Adipocyte (in vitro differentiated cells): ENCODE data around the gene DTD2.
"Not testable (repeated sequence)": the region's sequence is repeated elsewhere in the genome, so short reads cannot be mapped to it uniquely, and the experiment has no call there.

ENCODE experiments used
- DNase-seq: peaks from one replicate; pipeline ENCODE4 v3.0.0-alpha.2; 2015; ENCODE audit warnings: low read depth
- H3K27me3 ChIP-seq: replicated peaks from 2 replicates; pipeline ENCODE4 v1.7.0; 2013; ENCODE audit warnings: mild to moderate bottlenecking, low read length, moderate library complexity; ENCODE audit not compliant: control insufficient read depth, insufficient read depth
- H3K36me3 ChIP-seq: 2 replicates; pipeline ENCODE4 v1.7.0; 2013; ENCODE audit warnings: low read length, mild to moderate bottlenecking, moderate library complexity; ENCODE audit not compliant: control insufficient read depth, insufficient read depth, severe bottlenecking
- H3K4me1 ChIP-seq: 2 replicates; pipeline ENCODE4 v1.7.0; 2013; ENCODE audit warnings: mild to moderate bottlenecking, low read length, moderate library complexity; ENCODE audit not compliant: control insufficient read depth, insufficient read depth
- H3K4me3 ChIP-seq: 2 replicates; pipeline ENCODE4 v1.7.0; 2013; ENCODE audit warnings: mild to moderate bottlenecking, low read length, moderate library complexity
- H3K9ac ChIP-seq: 2 replicates; pipeline ENCODE4 v1.7.0; 2013; ENCODE audit warnings: mild to moderate bottlenecking, low read length, moderate library complexity
- H3K9me3 ChIP-seq: 2 replicates; pipeline ENCODE4 v1.7.0; 2013; ENCODE audit warnings: mild to moderate bottlenecking, low read length, moderate library complexity; ENCODE audit not compliant: control insufficient read depth

The DTD2 gene

GRCh38 chr14:31476131-31476866 is 19.0 kb upstream of the DTD2 start:
- DNase-seq: peak; percentile 40
- no peaks in the 10 kb centered on the region for H3K9me3 ChIP-seq
- H3K4me1 ChIP-seq: peaks cover 9% of the 10 kb centered on the region
- H3K36me3 ChIP-seq: no peaks in the 10 kb centered on the region
- H3K27me3 ChIP-seq: no peaks in the 10 kb centered on the region
- H3K4me3 ChIP-seq: no peak overlapping the region
- no peak overlapping the region for H3K9ac ChIP-seq

GRCh38 chr14:31466554-31466953 is 9.2 kb upstream of the DTD2 start:
- peaks cover 25% of the 10 kb centered on the region for H3K4me1 ChIP-seq
- no peaks in the 10 kb centered on the region for H3K36me3 ChIP-seq
- no peaks in the 10 kb centered on the region for H3K27me3 ChIP-seq
- H3K9ac ChIP-seq: no peak overlapping the region
- no peaks in the 10 kb centered on the region for H3K9me3 ChIP-seq
- H3K4me3 ChIP-seq: no peak overlapping the region
- DNase-seq: no peak

- H3K9me3 ChIP-seq: no peaks in the 10 kb centered on the region
- peaks cover 25% of the 10 kb centered on the region for H3K4me1 ChIP-seq
- peak; percentile 95 for DNase-seq
- no peak overlapping the region for H3K4me3 ChIP-seq
- no peaks in the 10 kb centered on the region for H3K27me3 ChIP-seq
- H3K9ac ChIP-seq: peak overlapping the region; percentile 59
- H3K36me3 ChIP-seq: no peaks in the 10 kb centered on the region
These were observed 7.8 kb upstream of the DTD2 start for GRCh38 chr14:31465111-31465510.

GRCh38 chr14:31462450-31462849 is 5.1 kb upstream of the DTD2 start:
- not testable (repeated sequence) for H3K9ac ChIP-seq, H3K9me3 ChIP-seq, H3K4me3 ChIP-seq, H3K27me3 ChIP-seq, DNase-seq, H3K36me3 ChIP-seq
- H3K4me1 ChIP-seq: peaks cover 37% of the 10 kb centered on the region

GRCh38 chr14:31461545-31461944 is 4.2 kb upstream of the DTD2 start:
- no peak overlapping the region for H3K4me3 ChIP-seq
- no peaks in the 10 kb centered on the region for H3K9me3 ChIP-seq
- H3K4me1 ChIP-seq: peaks cover 33% of the 10 kb centered on the region
- H3K9ac ChIP-seq: no peak overlapping the region
- H3K27me3 ChIP-seq: no peaks in the 10 kb centered on the region
- H3K36me3 ChIP-seq: no peaks in the 10 kb centered on the region
- DNase-seq: no peak

- H3K9me3 ChIP-seq: no peaks in the 10 kb centered on the region
- no peaks in the 10 kb centered on the region for H3K27me3 ChIP-seq
- H3K36me3 ChIP-seq: no peaks in the 10 kb centered on the region
- peak overlapping the region; percentile 89 for H3K4me3 ChIP-seq
- peaks cover 29% of the 10 kb centered on the region for H3K4me1 ChIP-seq
- peak; percentile 46 for DNase-seq
- peak overlapping the region; percentile 99 for H3K9ac ChIP-seq
These were observed 656 bp upstream of the DTD2 start for GRCh38 chr14:31457665-31458659.

- Histone ChIP-seq H3K9me3 (no peaks in the 10 kb centered on the region), H3K27me3 (no peaks in the 10 kb centered on the region), H3K9ac (peak overlapping the region; percentile 63), H3K36me3 (peaks cover 48% of the 10 kb centered on the region), H3K4me3 (no peak overlapping the region), H3K4me1 (peaks cover 28% of the 10 kb centered on the region)
- peak; percentile 78 for DNase-seq
These were observed 7.2 kb downstream of the DTD2 start for GRCh38 chr14:31449971-31450610.

- H3K4me3 ChIP-seq: no peak overlapping the region
These were observed 8.2 kb downstream of the DTD2 start for GRCh38 chr14:31449136-31449535.

GRCh38 chr14:31445703-31446102 is 11.6 kb downstream of the DTD2 start:
- no peak overlapping the region for H3K4me3 ChIP-seq
- H3K9ac ChIP-seq: no peak overlapping the region
- no peak for DNase-seq
- H3K9me3 ChIP-seq: no peaks in the 10 kb centered on the region
- H3K36me3 ChIP-seq: peaks cover 29% of the 10 kb centered on the region
- no peaks in the 10 kb centered on the region for H3K27me3 ChIP-seq
- peaks cover 26% of the 10 kb centered on the region for H3K4me1 ChIP-seq

More at GRCh38 chr14:31449136-31449535, 8.2 kb downstream of the DTD2 start:
- H3K4me1 ChIP-seq: peaks cover 19% of the 10 kb centered on the region
- DNase-seq: no peak
- H3K9me3 ChIP-seq: no peaks in the 10 kb centered on the region
- H3K9ac ChIP-seq: peak overlapping the region; percentile 63
- H3K27me3 ChIP-seq: no peaks in the 10 kb centered on the region
- H3K36me3 ChIP-seq: peaks cover 48% of the 10 kb centered on the region

GRCh38 chr14:31442284-31442683 is 15.0 kb downstream of the DTD2 start:
- H3K9me3 ChIP-seq: no peaks in the 10 kb centered on the region
- no peak overlapping the region for H3K4me3 ChIP-seq
- no peaks in the 10 kb centered on the region for H3K27me3 ChIP-seq
- no peak for DNase-seq
- peaks cover 27% of the 10 kb centered on the region for H3K4me1 ChIP-seq
- H3K36me3 ChIP-seq: peaks cover 6% of the 10 kb centered on the region
- H3K9ac ChIP-seq: no peak overlapping the region
